ENCODE measurements around the gene REELD1.

- TF ChIP-seq CTCF (IDR thresholded peaks at IDR 0.05) (no peak), POLR2A (IDR thresholded peaks at IDR 0.05) (no peak)
Observed at GRCh38 chr4:146222313-146222712, 8.0 kb downstream of the REELD1 start.
